GM18951 (cell line): ENCODE results near the gene SKP1.

Source experiments
- POLR2A ChIP-seq: IDR thresholded peaks from 4 replicates; pipeline ENCODE4 v1.6.1; 2011; ENCODE audit warnings: mild to moderate bottlenecking; ENCODE audit not compliant: insufficient read length, insufficient read depth; ENCODE audit errors: extremely low read depth
- in situ Hi-C: fragments of 300-500 bp; cut with MboI; formaldehyde crosslinking; loops from one replicate; pipeline ENCODE4 v1.12.0; 2022; ENCODE audit warnings: low sequenced_read_pairs, mixed read lengths, inconsistent platforms; ENCODE audit not compliant: unreplicated experiment

SKP1 gene

GRCh38 chr5:134143944-134144941 lies 32.5 kb downstream of the SKP1 start:
- in situ Hi-C loops, result no loop called here
- TF ChIP-seq POLR2A, result no peak

GRCh38 chr5:134143431-134143830 lies 33.3 kb downstream of the SKP1 start:
- in situ Hi-C loops, result no loop called here
- TF ChIP-seq POLR2A, result no peak

- no peak for TF ChIP-seq POLR2A
- in situ Hi-C loops, result no loop called here
Measured at GRCh38 chr5:134142806-134143205, 33.9 kb downstream of the SKP1 start.

GRCh38 chr5:134142052-134142451 lies 34.7 kb downstream of the SKP1 start:
- in situ Hi-C loops, result no loop called here
- no peak for TF ChIP-seq POLR2A

- in situ Hi-C loops, result no loop called here
- TF ChIP-seq POLR2A, result no peak
Measured at GRCh38 chr5:134141331-134142050, 35.3 kb downstream of the SKP1 start.

- in situ Hi-C loops, result no loop called here
- no peak for TF ChIP-seq POLR2A
Measured at GRCh38 chr5:134140530-134141201, 36.1 kb downstream of the SKP1 start.

GRCh38 chr5:134139891-134140469 lies 36.8 kb downstream of the SKP1 start:
- TF ChIP-seq POLR2A, result no peak

GRCh38 chr5:134139377-134139851 lies 37.3 kb downstream of the SKP1 start:
- no peak for TF ChIP-seq POLR2A
- in situ Hi-C loops, result loop anchor here (5.0 kb wide), 1 partner anchor 97 kb away; no protein-coding TSS in a partner anchor

More at GRCh38 chr5:134139891-134140469, 36.8 kb downstream of the SKP1 start:
- in situ Hi-C loops, result loop anchor here (5.0 kb wide), 1 partner anchor 98 kb away; no protein-coding TSS in a partner anchor

- TF ChIP-seq POLR2A, result no peak
- in situ Hi-C loops, result loop anchor here (5.0 kb wide), 1 partner anchor 96 kb away; no protein-coding TSS in a partner anchor
Measured at GRCh38 chr5:134138416-134139376, 38.1 kb downstream of the SKP1 start.

- in situ Hi-C loops, result loop anchor here (5.0 kb wide), 1 partner anchor 94 kb away; no protein-coding TSS in a partner anchor
- TF ChIP-seq POLR2A, result no peak
Measured at GRCh38 chr5:134136771-134137170, 40.0 kb downstream of the SKP1 start.

- in situ Hi-C loops, result loop anchor here (5.0 kb wide), 1 partner anchor 94 kb away; no protein-coding TSS in a partner anchor
- TF ChIP-seq POLR2A, result no peak
Measured at GRCh38 chr5:134136221-134136631, 40.5 kb downstream of the SKP1 start.
